HCT116 (cell line): ENCODE results near the gene ZNF319. TPM values are rescaled to one million over a fixed set of nuclear protein-coding genes. Genes with fewer than 3 reads are reported as not detected.

Experiments used
- ATAC-seq: fragments of 200-7000 bp; cut with Tn5 transposase; 2 replicates; pipeline ENCODE4 v1.9.1; 2020; ENCODE audit warnings: mild to moderate bottlenecking, moderate library complexity
- BruUV-seq: library from RNA; stranded (reverse); fragments of 400-500 nt; replicated peaks from 2 replicates; lab custom pipeline; 2021; lab: Mats Ljungman, UMichigan
- CTCF ChIA-PET: fragments of 300-600 bp; sonication (Branson Sonifier 250); formaldehyde crosslinking; loops from one replicate; lab custom pipeline; 2021; ENCODE audit warnings: antibody characterized with exemption; lab: Charles Lee
- POLR2A ChIA-PET: fragments of 300-600, 350-600 bp; sonication (Branson Sonifier 250); formaldehyde crosslinking; loops from one replicate; lab custom pipeline; 2021; ENCODE audit warnings: antibody characterized with exemption; lab: Charles Lee
- RAD21 ChIA-PET, 2 experiments: fragments of 300-600 bp; sonication (Branson Sonifier 250); formaldehyde crosslinking; loops; one replicate each; lab custom pipeline; 2023; ENCODE audit warnings: low total read pairs in 2 of 2; ENCODE audit not compliant: uncharacterized antibody in 2 of 2, unreplicated experiment in 2 of 2, low non-redundant PET in 1 of 2; lab: Charles Lee
- DNase-seq: peaks from one replicate; pipeline ENCODE4 v3.0.0-alpha.2; 2010; ENCODE audit warnings: low read depth, low spot score
- H2AFZ ChIP-seq: fragments of 200-600 bp; shearing (Covaris generic), sonication (generic); 2 replicates; pipeline ENCODE4 v1.6.1; 2017; ENCODE audit warnings: low read depth, mixed run types, mixed read lengths, antibody characterized with exemption, low read length; ENCODE audit not compliant: poor library complexity, severe bottlenecking
- H3K27ac ChIP-seq: 2 replicates; pipeline ENCODE4 v1.5.1; 2012; ENCODE audit warnings: low read depth, low read length
- H3K27me3 ChIP-seq: fragments of 200-600 bp; sonication (generic); 2 replicates; pipeline ENCODE4 v1.6.1; 2016; ENCODE audit warnings: mixed run types, low read length, mixed read lengths; ENCODE audit not compliant: insufficient read depth
- H3K36me3 ChIP-seq, 2 experiments: fragments of 200-500 bp in 1 of 2; fragments of 200-600 bp in 1 of 2; sonication (Bioruptor generic) in 1 of 2; sonication (generic) in 1 of 2; 2 replicates each; pipeline versions ENCODE4 v1.5.1 to v1.6.1; 2014 to 2016; ENCODE audit warnings: low read length in 2 of 2, inconsistent platforms in 1 of 2, mixed read lengths in 1 of 2, mixed run types in 1 of 2; ENCODE audit not compliant: insufficient read depth in 2 of 2, control insufficient read depth in 1 of 2
- H3K4me1 ChIP-seq, 2 experiments: fragments of 200-600 bp in 1 of 2; sonication (generic) in 1 of 2; 2 replicates each; pipeline versions ENCODE4 v1.5.1 to v1.6.1; 2012 to 2017; ENCODE audit warnings: low read length in 2 of 2, inconsistent platforms in 1 of 2, mild to moderate bottlenecking in 1 of 2, mixed read lengths in 1 of 2, mixed run types in 1 of 2, moderate library complexity in 1 of 2; ENCODE audit not compliant: insufficient read depth in 2 of 2, control insufficient read depth in 1 of 2
- H3K4me2 ChIP-seq: fragments of 200-600 bp; sonication (generic); 2 replicates; pipeline ENCODE4 v1.6.1; 2017; ENCODE audit warnings: mixed run types, low read length, mixed read lengths
- H3K4me3 ChIP-seq, 2 experiments: fragments of 200-600 bp in 1 of 2; sonication (generic) in 1 of 2; replicated peaks in 1 of 2; 2 replicates each; pipeline ENCODE4 v1.5.1; 2011 to 2016; ENCODE audit warnings: low read length in 2 of 2, control low read depth in 1 of 2, low read depth in 1 of 2, mild to moderate bottlenecking in 1 of 2, mixed read lengths in 1 of 2, mixed run types in 1 of 2
- H3K79me2 ChIP-seq: fragments of 200-600 bp; sonication (generic); 2 replicates; pipeline ENCODE4 v1.6.1; 2017; ENCODE audit warnings: mild to moderate bottlenecking, mixed run types, low read length, moderate library complexity, mixed read lengths; ENCODE audit not compliant: insufficient read depth
- H3K9ac ChIP-seq: fragments of 200-600 bp; sonication (generic); 2 replicates; pipeline ENCODE4 v1.6.1; 2016; ENCODE audit warnings: low read length, mixed read lengths
- H3K9me2 ChIP-seq: fragments of 200-600 bp; sonication (generic), shearing (Covaris generic); 2 replicates; pipeline ENCODE4 v1.6.1; 2017; ENCODE audit warnings: mixed run types, mild to moderate bottlenecking, moderate library complexity; ENCODE audit not compliant: insufficient read depth
- H3K9me3 ChIP-seq, 2 experiments: fragments of 200-500 bp in 1 of 2; fragments of 200-600 bp in 1 of 2; sonication (Bioruptor generic) in 1 of 2; sonication (generic) in 1 of 2; 2 replicates each; pipeline ENCODE4 v1.6.1; 2014 to 2017; ENCODE audit warnings: low read length in 2 of 2, mixed read lengths in 2 of 2, inconsistent platforms in 1 of 2, low read depth in 1 of 2, mild to moderate bottlenecking in 1 of 2, mixed run types in 1 of 2, moderate library complexity in 1 of 2; ENCODE audit not compliant: control insufficient read depth in 1 of 2, insufficient read depth in 1 of 2
- H4K20me1 ChIP-seq: fragments of 200-600 bp; sonication (generic), shearing (Covaris generic); 2 replicates; pipeline ENCODE4 v1.6.1; 2017; ENCODE audit warnings: mixed run types, mild to moderate bottlenecking, moderate library complexity; ENCODE audit not compliant: insufficient read depth
- CBX3 ChIP-seq: IDR thresholded peaks from 2 replicates; pipeline ENCODE4 v1.6.1; 2012; ENCODE audit warnings: low read depth
- ELF1 ChIP-seq: IDR thresholded peaks from 2 replicates; pipeline ENCODE4 v1.6.1; 2012; ENCODE audit warnings: low read depth, borderline replicate concordance
- EZH2phosphoT487 ChIP-seq: fragments of 200-600 bp; IDR thresholded peaks from 2 replicates; pipeline ENCODE4 v1.6.1; 2018; ENCODE audit warnings: antibody characterized with exemption, borderline replicate concordance
- FOSL1 ChIP-seq: IDR thresholded peaks from 2 replicates; pipeline ENCODE4 v1.6.1; 2012; ENCODE audit warnings: low read depth
- JUND ChIP-seq: IDR thresholded peaks from 2 replicates; pipeline ENCODE4 v1.6.1; 2012
- MAX ChIP-seq: IDR thresholded peaks from 2 replicates; pipeline ENCODE4 v1.6.1; 2012
- POLR2A ChIP-seq: IDR thresholded peaks from 2 replicates; pipeline ENCODE4 v1.7.0; 2011; ENCODE audit warnings: borderline replicate concordance; ENCODE audit not compliant: insufficient read depth, insufficient read length; ENCODE audit errors: extremely low read depth
- POLR2AphosphoS5 ChIP-seq: IDR thresholded peaks from 2 replicates; pipeline ENCODE4 v1.6.1; 2011; ENCODE audit warnings: mild to moderate bottlenecking, low read depth, low read length, moderate library complexity
- SP1 ChIP-seq: IDR thresholded peaks from 2 replicates; pipeline ENCODE4 v1.6.1; 2012; ENCODE audit warnings: low read depth
- SRF ChIP-seq: IDR thresholded peaks from 2 replicates; pipeline ENCODE4 v1.6.1; 2012; ENCODE audit warnings: low read depth
- TCF7L2 ChIP-seq: IDR thresholded peaks from 2 replicates; pipeline ENCODE4 v1.7.0; 2011; ENCODE audit warnings: borderline replicate concordance, inconsistent platforms; ENCODE audit not compliant: insufficient read depth, insufficient read length; ENCODE audit errors: extremely low read depth
- YY1 ChIP-seq: IDR thresholded peaks from 2 replicates; pipeline ENCODE4 v1.6.1; 2011; ENCODE audit warnings: low read length, low read depth, moderate library complexity, mild to moderate bottlenecking; ENCODE audit not compliant: insufficient replicate concordance; ENCODE audit errors: extremely low read depth
- ZFX ChIP-seq: fragments of 450-650 bp; IDR thresholded peaks from 2 replicates; pipeline ENCODE4 v1.6.1; 2017
- ZNF274 ChIP-seq: fragments of 200-500 bp; sonication (Bioruptor generic); IDR thresholded peaks from 2 replicates; pipeline ENCODE4 v1.6.1; 2014; ENCODE audit warnings: mild to moderate bottlenecking, low read depth, low read length, inconsistent platforms
- intact Hi-C: fragments of 100-400 bp; cut with micrococcal nuclease; formaldehyde crosslinking; loops from 2 replicates; pipeline ENCODE4 v1.10.0; 2022
- total RNA-seq: library from RNA; stranded (reverse); gene quantifications from one replicate; pipeline ENCODE4 v1.2.1, GENCODE V29; 2021; ENCODE audit not compliant: unreplicated experiment
- TF ChIP-seq, protein P1 (sequence below), 3 experiments: fragments of 200-600 bp in 1 of 3; sonication (generic) in 1 of 3; IDR thresholded peaks in 2 of 3; conservative IDR thresholded peaks in 1 of 3; 2 replicates each; pipeline ENCODE4 v1.5.1; 2012 to 2017; ENCODE audit warnings: low read depth in 2 of 3, low read length in 2 of 3, antibody characterized with exemption in 1 of 3, borderline replicate concordance in 1 of 3, control low read depth in 1 of 3, mild to moderate bottlenecking in 1 of 3, mixed read lengths in 1 of 3, mixed run types in 1 of 3, moderate library complexity in 1 of 3; ENCODE audit not compliant: insufficient read depth in 1 of 3
- TF ChIP-seq, protein P2 (sequence below): IDR thresholded peaks from 2 replicates; pipeline ENCODE4 v1.6.1; 2012
- TF ChIP-seq, protein P3 (sequence below): IDR thresholded peaks from 2 replicates; pipeline ENCODE4 v1.6.1; 2011; ENCODE audit warnings: mild to moderate bottlenecking, low read length, moderate library complexity; ENCODE audit not compliant: insufficient replicate concordance; ENCODE audit errors: extremely low read depth

ZNF319 gene
- total RNA-seq, 1 experiment from 2014 or later: 7.1 TPM

- H2AFZ ChIP-seq: no peak overlapping the region
- no peaks in the 10 kb centered on the region for H3K9me3 ChIP-seq
- peaks cover 5 to 9% of the 10 kb centered on the region in 2 experiments; a peak in 2 of 4 replicates for H3K36me3 ChIP-seq
- H3K27ac ChIP-seq: no peak overlapping the region
- RAD21 ChIA-PET: no interaction called here
- no peaks in the 10 kb centered on the region for H3K27me3 ChIP-seq
- CTCF ChIA-PET: no interaction called here
- no peaks in the 10 kb centered on the region for H3K4me1 ChIP-seq
- ATAC-seq (no peak), DNase-seq (no peak)
- no peaks in the 10 kb centered on the region for H3K9me2 ChIP-seq
- H3K4me3 ChIP-seq: no peak overlapping the region
- no peaks in the 10 kb centered on the region for H4K20me1 ChIP-seq
- intact Hi-C loops: no loop called here
- TF ChIP-seq YY1: no peak
- TF ChIP-seq ZFX: no peak
- no peak for TF ChIP-seq SP1
- TF ChIP-seq JUND: no peak
- TF ChIP-seq ZNF274: no peak
- TF ChIP-seq, protein P1, sequence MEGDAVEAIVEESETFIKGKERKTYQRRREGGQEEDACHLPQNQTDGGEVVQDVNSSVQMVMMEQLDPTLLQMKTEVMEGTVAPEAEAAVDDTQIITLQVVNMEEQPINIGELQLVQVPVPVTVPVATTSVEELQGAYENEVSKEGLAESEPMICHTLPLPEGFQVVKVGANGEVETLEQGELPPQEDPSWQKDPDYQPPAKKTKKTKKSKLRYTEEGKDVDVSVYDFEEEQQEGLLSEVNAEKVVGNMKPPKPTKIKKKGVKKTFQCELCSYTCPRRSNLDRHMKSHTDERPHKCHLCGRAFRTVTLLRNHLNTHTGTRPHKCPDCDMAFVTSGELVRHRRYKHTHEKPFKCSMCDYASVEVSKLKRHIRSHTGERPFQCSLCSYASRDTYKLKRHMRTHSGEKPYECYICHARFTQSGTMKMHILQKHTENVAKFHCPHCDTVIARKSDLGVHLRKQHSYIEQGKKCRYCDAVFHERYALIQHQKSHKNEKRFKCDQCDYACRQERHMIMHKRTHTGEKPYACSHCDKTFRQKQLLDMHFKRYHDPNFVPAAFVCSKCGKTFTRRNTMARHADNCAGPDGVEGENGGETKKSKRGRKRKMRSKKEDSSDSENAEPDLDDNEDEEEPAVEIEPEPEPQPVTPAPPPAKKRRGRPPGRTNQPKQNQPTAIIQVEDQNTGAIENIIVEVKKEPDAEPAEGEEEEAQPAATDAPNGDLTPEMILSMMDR (IDR thresholded peaks at IDR 0.05 in 2 of 3, conservative IDR thresholded peaks at IDR 0.05 in 1 of 3; ENCODE audit: borderline replicate concordance in 1 of 3, insufficient read depth in 1 of 3, low read depth in 2 of 3, low read length in 2 of 3): no peak
- TF ChIP-seq ELF1: no peak
- TF ChIP-seq TCF7L2: no peak
- TF ChIP-seq, protein P2, sequence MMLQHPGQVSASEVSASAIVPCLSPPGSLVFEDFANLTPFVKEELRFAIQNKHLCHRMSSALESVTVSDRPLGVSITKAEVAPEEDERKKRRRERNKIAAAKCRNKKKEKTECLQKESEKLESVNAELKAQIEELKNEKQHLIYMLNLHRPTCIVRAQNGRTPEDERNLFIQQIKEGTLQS: no peak
- TF ChIP-seq MAX: no peak
- no peak for TF ChIP-seq FOSL1
- no peak for TF ChIP-seq POLR2AphosphoS5
- TF ChIP-seq, protein P3, sequence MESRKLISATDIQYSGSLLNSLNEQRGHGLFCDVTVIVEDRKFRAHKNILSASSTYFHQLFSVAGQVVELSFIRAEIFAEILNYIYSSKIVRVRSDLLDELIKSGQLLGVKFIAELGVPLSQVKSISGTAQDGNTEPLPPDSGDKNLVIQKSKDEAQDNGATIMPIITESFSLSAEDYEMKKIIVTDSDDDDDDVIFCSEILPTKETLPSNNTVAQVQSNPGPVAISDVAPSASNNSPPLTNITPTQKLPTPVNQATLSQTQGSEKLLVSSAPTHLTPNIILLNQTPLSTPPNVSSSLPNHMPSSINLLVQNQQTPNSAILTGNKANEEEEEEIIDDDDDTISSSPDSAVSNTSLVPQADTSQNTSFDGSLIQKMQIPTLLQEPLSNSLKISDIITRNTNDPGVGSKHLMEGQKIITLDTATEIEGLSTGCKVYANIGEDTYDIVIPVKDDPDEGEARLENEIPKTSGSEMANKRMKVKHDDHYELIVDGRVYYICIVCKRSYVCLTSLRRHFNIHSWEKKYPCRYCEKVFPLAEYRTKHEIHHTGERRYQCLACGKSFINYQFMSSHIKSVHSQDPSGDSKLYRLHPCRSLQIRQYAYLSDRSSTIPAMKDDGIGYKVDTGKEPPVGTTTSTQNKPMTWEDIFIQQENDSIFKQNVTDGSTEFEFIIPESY: no peak
- no peak for TF ChIP-seq CBX3
- TF ChIP-seq SRF: no peak
- TF ChIP-seq EZH2phosphoT487: no peak
- TF ChIP-seq POLR2A: no peak
- H3K9ac ChIP-seq: no peak overlapping the region
- POLR2A ChIA-PET: no interaction called here
- no peak overlapping the region for H3K4me2 ChIP-seq
- H3K79me2 ChIP-seq: no peaks in the 10 kb centered on the region; the same call in 1 of the 2 replicates
- BruUV-seq: no TSS peak
Measured at GRCh38 chr16:58040496-58040846, 40.0 kb upstream of the ZNF319 start.
